Effector CD4-positive, alpha-beta T cell (primary cell): ENCODE results near the gene MRPS30.
"Not testable (repeated sequence)": the region's sequence is repeated elsewhere in the genome, so short reads cannot be mapped to it uniquely, and the experiment has no call there.

Source experiments
- DNase-seq: peaks from one replicate; pipeline ENCODE4 v3.0.0-alpha.2; 2020
- total RNA-seq: gene quantifications from one replicate; lab custom pipeline; 2026; lab: John Stamatoyannopoulos, UW

Gene MRPS30
- total RNA-seq, result 77.9 reads per million, percentile 78 among the genes with 10 or more reads in this experiment

DNA sequence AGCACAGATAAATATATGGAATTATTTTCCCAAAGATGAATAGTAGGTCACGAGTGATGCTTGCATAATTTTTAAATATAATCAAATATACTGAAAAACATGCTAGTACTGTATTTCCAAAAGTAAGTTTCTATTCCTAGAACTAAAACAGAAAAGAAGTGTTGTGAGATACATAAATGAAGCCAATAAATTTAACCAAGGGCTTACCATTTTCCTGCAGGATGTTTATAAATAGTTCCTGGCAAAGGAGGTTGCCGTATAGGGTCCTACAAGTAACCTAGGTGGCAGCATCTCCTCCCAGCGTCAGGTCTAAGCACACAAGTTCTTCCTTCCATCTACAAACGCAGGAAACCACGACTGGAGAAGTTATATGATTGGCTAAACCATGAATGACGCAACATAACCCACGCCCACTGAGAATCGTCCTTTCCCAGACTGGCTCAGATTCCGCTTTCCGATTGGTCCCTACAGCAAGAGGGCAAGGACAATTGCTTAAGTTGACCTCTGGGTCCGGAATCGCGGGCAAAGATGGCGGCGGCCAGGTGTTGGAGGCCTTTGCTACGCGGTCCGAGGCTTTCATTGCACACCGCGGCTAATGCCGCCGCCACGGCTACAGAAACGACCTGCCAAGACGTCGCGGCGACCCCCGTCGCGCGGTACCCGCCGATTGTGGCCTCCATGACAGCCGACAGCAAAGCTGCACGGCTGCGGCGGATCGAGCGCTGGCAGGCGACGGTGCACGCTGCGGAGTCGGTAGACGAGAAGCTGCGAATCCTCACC lies at the start of gene MRPS30:
Gene MRPS30 (plus strand): TSS at position 513 of the 780 bp plus-strand sequence. CDS start 16 bp downstream, at position 529.
- DNase-seq, result peak; percentile 84

DNA sequence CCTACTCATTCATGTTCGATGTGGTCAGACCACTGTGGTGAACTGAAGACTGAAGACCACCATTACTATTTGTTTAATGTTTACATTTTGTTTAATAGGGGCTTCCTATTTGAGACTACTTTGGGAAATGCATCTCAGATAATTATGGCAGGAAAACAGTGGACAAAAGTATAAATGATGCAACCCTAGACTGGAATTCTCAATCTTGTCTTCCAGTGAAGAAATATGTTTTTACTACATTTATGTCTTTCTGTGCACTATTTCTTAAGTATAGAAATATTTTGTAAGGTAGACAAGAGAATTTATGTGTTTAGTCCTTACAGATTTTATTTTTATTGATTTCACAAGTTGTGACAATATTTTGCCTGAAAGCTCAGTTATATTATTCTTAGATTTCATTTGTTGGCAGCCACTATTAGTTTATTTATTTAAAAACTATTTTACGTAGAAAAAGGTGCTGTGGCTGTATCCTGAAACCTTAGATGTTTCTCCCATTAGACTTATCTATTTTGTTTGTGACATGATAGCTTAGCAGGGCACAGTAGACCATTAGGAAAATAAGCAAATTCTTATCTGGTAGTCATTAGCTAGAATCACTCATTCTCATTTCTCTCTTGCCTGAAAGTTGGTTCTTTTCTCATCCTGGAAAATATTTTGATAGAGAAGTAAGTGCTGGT lies 39.4 kb upstream of the MRPS30 start:
- no peak for DNase-seq

DNA sequence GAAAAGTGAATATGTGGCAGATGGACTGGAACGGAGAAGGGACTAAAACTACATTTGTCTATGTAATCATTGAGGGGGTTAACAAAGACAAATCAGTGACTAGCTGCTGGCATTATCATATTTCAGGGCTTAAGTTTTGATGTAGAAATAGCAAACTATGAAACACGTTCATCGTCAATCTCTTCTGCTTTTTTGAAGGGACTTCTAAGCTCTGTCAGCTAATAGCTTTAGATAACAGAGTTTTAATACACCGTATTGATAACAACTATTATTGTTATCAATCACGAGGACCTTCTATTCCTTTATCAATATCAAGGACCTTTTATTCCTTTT lies 38.9 kb upstream of the MRPS30 start:
- no peak for DNase-seq

DNA sequence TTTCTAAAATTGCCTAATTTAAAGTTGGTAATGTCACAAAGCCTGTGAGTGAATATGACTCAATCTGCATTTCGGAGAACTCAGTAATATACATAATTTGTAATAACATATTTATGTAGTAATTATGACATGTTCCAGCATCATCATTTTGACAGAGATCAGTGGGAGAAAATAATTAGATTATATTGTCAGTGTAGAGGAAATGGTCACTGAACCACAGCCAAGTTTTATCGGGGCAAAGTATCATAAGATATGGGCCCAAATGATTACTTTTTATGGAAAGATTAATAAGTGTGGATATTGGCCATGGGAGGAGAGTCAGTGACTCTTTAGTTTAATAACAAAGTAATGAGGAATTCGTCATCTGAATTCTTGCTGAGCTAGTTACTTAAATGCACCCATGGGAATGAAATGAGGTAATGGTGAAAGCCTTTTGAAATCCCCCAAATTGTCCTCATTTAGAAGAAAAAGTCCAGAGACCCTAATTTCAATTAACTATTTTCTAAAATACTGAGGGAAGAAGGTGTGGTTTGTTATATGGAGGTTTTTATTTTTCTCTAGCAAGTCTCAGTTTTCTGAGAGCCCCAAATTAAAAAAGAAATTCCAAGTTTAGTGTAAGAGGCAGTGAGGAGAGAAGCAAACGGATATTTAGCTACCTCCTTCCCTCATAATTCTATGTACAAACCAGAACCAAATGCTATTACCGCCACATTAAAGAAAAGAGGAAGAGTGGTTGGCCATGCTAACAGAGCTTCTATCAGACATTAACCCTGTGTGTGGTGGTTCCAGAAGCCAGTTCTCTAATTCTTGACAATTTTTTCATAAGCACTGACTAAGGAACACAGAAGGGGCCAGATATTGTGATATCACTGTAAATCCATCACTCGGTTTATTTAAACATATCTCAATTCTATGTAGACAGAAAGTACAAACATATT lies 37.7 kb upstream of the MRPS30 start:
- DNase-seq, result no peak

DNA sequence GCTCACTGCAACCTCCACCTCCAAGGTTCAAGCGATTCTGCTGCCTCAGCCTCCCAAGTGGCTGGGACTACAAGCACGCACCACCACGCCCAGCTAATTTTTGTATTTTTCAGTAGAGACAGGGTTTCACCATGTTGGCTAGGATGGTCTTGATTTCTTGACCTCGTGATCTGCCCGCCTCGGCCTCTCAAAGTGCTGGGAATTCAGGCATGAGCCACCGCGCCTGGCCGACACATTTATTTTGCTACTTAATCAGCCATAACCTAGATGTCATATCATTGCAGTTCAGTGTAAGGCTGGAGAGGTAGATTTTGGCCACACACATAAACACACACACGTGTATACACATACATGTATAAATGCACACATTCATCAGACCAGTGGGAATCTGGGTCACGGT lies 36.4 kb upstream of the MRPS30 start:
- DNase-seq, result not testable (repeated sequence)

DNA sequence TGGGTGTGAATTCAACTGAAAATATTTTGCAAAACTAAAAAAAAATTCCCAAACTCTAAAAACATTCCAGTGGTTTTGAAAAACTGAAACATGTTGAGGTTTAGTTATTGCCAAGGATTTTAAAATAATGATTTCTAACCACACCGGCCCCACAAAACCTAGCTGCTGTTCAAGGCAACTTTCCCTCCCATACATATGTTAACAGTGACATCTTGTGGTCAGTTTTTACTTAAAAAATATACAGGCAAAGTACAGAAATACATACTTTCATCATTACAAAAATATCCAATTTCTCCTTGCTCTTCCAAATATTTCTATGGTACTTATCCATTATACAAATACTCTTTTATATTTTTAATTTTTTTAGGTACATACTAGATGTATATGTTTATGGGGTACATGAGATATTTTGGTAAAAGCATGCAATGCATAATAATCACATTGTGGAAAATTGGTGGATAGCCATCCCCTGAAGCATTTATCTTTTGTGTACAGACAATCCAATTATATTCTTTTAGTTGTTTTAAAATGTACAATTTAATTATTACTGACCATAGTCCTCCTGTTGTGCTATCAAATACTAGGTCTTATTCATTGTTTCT lies 34.4 kb upstream of the MRPS30 start:
- no peak for DNase-seq

DNA sequence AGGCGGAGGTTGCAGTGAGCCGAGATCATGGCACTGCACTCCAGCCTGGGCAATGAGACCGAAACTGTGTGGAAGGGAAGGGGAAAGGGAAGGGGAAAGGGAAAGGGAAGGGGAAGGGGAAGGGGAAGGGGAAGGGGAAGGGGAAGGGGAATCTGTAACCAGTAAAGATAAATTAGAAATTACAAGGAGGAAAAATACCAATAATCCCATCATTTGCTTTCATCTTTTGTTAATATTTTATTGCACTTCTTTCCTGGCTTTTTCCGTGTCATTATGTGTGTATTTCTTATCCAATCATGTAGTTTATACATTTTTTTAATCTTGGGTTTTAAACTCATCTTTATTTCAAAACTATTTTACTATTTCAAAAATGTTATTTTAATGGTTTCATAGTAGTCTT lies 29.6 kb upstream of the MRPS30 start:
- DNase-seq, result no peak

DNA sequence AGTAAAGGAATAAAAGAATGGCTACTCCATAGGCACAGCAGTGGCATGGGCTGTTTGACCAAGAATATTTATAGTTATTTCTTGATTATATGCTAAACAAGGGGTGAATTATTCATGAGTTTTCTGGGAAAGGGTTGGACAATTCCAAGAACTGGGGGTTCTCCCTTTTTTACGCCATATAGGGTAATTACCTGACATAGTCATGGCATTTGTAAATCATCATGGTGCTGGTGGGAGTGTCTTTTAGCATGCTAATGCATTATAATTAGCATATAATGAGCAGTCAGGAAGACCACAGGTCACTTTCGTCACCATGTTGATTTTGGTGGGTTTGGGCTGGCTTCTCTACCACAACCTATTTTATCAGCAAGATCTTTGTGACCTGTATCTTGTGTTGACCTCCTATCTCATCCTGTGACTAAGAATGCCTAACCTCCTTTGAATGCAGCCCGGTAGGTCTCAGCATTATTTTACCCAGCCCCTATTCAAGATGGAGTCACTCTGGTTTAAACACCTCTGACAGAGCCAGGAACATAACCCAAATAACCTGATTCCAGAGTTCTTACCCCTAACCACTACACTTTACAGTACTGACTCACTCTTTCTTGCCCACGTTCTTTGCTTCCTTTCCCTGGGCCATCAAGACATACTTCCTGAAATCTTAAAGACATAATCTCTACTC lies 25.0 kb upstream of the MRPS30 start:
- DNase-seq, result no peak

DNA sequence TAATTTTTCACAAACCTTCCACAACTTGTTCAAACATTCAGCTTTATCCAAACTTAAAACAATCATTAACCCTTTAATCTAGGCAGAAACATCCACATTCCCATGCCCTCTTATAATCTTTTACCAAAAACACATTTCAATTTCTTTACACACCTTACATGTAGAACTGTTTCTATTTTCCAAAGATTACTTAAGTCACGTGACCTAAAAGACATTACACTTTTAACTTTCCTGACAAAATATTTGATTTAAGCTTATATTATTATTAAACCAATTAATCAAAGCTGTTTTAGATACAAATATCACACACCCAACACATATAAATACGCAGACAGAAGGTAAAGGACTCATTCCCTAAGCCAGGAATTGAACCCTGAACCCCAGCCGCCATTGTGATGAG lies 21.0 kb upstream of the MRPS30 start:
- DNase-seq, result no peak

DNA sequence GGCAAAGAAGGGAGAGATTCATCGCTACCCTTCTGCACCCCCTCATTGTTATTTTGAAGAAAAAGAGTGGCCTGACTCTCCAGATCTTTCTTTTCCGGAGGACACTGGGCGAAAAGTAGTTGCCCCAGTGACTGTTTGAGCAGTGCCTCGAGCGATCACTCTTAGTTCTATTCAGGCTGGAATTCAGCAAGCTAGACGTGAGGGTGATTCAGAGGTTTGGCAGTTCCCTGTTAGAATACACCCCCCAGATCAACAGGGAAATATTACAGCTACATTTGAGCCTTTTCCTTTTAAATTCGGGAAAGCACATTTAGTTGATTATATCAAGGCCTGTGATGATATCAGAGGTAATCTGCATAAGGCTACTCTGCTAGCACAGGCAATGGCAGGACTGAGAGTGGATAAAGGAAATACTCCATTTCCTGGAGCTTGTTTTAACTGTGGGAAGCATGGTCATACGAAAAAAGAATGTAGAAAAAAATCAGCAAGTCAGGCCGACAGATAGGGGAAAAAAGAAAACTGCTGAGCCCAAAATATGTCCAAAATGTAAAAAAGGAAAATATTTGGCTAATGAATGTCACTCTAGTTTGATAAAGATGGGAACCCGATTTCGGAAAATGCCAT lies 19.3 kb upstream of the MRPS30 start:
- not testable (repeated sequence) for DNase-seq

DNA sequence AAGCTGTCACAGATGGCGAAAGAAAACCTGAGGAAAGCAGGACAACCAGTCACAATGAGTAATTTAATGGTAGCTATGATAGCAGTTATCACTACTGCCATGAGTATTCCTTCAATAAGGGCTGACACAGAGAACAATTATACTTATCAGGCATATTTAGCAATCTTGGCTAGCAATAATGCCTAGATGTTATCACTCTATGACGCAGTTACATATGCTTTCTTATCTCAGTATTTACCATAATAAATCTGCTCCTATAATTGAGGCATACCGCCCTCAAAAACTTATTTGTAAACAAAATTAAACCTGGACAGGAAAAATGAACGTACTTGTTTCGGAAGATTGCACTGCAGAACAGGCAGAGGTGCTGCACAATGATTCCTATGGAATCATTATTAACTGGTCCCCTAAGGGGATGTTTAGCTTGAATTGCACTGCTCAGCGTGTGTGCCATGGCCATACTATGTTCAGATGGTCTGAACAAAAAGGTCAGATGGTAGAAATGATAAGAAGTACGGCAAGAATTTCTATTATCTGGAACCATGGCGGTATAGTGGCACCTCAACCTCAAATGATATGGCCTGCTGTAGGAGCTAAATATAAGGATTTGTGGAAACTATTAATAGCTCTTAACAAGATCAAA lies 16.6 kb upstream of the MRPS30 start:
- DNase-seq, result not testable (repeated sequence)

DNA sequence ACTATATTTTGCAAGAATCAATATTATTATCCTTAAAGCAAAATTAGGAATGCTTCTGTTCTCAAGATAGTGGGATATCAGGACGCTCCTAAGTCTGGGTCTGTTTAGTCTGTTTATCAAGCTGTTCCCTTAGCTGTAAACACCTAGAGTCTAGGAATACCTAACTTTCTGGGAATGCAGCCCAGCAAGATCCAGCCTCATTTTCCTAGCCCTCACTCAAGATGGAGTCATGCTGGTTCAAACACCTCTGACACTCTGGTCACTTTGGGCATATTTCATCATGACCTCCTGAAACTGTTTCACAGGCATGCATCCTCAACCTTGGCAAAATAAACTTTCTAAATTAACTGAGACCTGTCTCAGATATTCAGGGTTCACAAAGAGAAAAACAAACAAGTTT lies 14.4 kb upstream of the MRPS30 start:
- no peak for DNase-seq

DNA sequence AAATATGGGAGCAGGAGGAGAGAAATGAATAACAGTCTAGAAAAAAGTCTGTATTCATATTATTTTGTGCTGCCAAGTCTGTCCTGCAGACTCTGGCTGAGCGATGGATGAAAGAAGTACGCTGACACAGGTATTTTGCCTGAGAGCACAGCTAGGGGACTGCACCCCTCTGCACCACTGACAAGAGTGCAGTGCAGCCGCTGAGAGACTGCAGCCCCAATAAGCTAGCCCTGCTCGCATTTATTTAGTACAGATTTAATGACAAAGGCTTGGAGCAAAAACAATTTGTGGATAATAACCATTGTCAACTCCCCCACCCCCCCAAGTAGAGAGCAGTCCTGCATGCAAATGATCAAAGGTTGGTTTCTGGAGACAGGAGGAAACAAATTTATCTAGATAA lies 13.3 kb upstream of the MRPS30 start:
- no peak for DNase-seq

DNA sequence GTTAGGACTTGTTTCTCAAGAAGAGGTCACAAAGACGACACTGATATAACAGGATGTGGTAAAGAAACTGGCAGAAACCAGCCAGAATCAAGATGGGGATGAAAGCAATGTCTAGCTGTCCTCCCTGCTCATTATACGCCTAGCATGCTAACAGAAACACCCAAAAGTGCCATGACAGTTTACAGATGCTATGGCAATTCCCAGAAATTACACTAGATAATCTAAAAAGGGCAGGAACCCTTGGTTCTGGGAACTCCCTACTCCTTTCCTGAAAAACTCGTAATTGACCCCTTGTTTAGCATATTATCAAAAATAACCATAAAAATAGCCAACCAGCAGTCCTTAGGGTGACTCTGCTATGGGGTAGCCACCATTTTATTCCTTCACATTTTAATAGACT lies 10.9 kb upstream of the MRPS30 start:
- DNase-seq, result no peak

DNA sequence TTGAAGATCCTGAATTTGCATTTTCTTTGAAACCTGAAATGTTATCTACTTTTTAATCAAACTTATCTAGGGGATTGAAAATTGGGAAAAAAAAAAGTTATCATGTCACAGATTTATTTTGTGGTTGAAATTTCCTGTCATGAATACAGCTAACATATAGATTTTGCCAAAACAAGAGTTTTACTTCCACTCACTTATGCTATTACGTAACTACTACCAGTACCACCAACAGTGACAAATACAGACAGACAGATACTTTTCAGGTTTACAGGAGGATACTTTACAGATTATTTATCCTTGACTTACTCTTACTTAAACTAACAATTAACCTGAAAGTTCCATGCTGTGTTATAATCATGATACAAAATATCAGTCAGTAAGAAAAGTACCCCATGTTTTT lies 6.8 kb upstream of the MRPS30 start:
- no peak for DNase-seq

DNA sequence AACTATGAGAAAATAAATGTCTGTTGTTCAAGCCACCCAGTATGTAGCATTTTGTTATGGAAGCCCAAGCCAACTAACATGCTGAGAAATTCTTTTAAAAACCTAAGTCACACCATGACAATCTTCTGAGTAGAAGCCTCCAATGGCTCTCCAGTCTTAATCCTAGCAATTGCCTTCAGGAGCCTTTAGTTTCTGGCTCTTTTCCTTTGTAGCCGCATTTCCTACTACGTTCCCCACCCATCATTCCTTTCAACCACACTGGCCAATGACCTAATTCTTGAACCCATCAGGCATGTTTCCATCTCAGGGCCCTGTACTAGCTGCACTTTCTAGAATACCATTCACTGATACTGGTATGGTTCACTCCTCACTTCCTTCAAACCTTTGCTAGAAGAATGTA lies 2.1 kb upstream of the MRPS30 start:
- no peak for DNase-seq

DNA sequence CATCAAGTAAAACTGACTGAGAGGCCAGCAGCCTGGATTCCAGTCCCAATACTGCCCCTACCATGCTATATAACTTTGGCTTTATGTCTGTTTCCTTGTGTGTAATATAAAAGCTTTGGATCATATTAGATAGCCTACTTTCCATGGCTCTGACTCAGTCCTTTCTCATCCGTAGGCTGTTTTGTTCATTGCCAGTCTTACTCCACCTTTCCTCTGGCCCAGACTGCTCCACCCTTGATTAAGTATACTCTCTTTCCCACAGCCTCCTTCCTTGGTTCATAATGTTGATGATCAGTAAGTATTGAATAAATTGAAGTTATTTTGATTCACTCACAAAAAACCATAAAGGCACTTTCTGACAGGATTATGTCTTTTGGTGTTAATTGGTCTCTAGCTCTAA lies 1.5 kb upstream of the MRPS30 start:
- DNase-seq, result no peak

DNA sequence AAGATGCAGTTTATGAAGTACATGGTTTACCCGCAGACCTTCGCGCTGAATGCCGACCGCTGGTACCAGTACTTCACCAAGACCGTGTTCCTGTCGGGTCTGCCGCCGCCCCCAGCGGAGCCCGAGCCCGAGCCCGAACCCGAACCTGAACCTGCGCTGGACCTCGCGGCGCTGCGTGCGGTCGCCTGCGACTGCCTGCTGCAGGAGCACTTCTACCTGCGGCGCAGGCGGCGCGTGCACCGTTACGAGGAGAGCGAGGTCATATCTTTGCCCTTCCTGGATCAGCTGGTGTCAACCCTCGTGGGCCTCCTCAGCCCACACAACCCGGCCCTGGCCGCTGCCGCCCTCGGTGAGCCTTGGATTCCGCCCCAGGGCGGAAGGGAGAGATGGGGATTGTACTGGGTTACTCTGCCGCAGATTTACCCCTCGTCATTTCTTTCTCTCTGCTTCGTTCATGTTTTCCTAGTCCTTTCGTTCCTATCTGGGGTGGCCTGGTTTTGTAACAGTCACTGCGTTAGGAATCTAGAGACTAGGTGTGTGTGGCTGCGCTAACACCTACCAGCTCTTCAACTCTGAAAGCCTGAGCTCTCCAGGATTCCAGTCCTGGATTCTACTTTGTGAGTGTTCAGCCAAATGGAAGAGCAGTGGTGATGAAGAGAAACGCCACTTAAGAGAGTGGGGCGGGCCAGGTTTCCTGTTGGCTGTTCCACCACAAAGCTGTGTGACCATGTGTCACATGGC lies 638 bp downstream of the MRPS30 start:
- peak; percentile 24 for DNase-seq

DNA sequence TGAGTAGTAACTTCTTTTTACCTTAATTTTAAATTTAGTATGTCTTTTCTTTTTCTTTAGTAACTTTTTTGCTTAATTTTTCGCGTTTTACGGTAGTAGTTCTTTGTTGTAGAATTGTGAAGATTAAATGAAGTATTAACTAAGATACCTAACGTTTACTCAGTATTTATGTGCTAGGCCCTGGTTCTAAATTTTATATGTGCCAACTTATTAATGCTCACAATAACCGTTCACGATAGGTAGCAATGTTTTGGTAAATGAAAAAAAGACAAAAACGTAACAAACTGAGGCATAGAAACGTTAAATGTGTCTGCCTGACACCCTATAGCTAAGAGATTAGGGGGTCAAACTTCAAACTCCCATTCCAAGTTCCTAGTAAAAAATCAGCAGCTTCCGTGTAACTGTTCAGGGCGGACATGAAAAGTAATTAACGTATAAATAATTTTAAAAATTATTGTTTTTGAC lies 1.2 kb downstream of the MRPS30 start:
- DNase-seq, result no peak

DNA sequence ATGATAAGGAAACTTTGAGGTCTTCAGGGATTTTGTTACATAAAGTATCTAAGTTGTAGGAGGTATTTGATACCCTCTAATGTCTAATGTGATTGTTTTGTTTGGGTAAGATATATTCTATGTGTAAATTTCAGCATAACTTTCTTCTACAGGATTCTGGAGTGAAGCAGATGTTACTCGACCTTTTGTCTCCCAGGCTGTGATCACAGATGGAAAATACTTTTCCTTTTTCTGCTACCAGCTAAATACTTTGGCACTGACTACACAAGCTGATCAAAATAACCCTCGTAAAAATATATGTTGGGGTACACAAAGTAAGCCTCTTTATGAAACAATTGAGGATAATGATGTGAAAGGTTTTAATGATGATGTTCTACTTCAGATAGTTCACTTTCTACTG lies 6.0 kb downstream of the MRPS30 start:
- no peak for DNase-seq
